ENCODE measurements around the gene SGTB. TPM values are rescaled to one million over a fixed set of nuclear protein-coding genes. Genes with fewer than 3 reads are reported as not detected.
A peak's percentile ranks its signal among the peaks of the same experiment; 100 is the strongest.
"Not testable (repeated sequence)": the region's sequence is repeated elsewhere in the genome, so short reads cannot be mapped to it uniquely, and the experiment has no call there.

The SGTB gene
- total and polyA plus RNA-seq, 10 donors = 2.0 to 16.3 (median 13.0) TPM

GRCh38 chr5:65695162-65695755 is 26.6 kb downstream of the SGTB start:
- Histone ChIP-seq H3K36me3 (peaks cover 0 to 82% (median 12%) of the 10 kb centered on the region in 6 donors), H3K27me3 (replicated peaks in 1 of 7) (no peaks in the 10 kb centered on the region), H3K4me3 (no peak overlapping the region), H3K4me1 (peaks cover 0 to 4% (median 0%) of the 10 kb centered on the region in 6 donors), H3K9me3 (no peaks in the 10 kb centered on the region), H3K27ac (no peak overlapping the region)
- no peak for TF ChIP-seq POLR2A (IDR thresholded peaks at IDR 0.05)
- no peak for TF ChIP-seq CTCF (IDR thresholded peaks at IDR 0.05 in 8 of 11, conservative IDR thresholded peaks at IDR 0.05 in 3 of 11)
- no peak for TF ChIP-seq POLR2AphosphoS5 (IDR thresholded peaks at IDR 0.05)
- DNase-seq = no peak
- intact Hi-C loops (cut with DNase I; ENCODE audit: low total_unique reads) = no loop called here
- 71 to 81% (median 75%) methylated on average over 4 of the region's 4 CpGs for WGBS, 5 donors

- intact Hi-C loops (cut with DNase I; ENCODE audit: low total_unique reads) = no loop called here
- H3K36me3 ChIP-seq = peaks cover 0 to 80% (median 7%) of the 10 kb centered on the region in 6 donors
- H3K4me3 ChIP-seq = no peak overlapping the region
- TF ChIP-seq POLR2AphosphoS5 (IDR thresholded peaks at IDR 0.05) = no peak
- peak in 1 of 11 experiments; percentile 18 for TF ChIP-seq CTCF (IDR thresholded peaks at IDR 0.05 in 8 of 11, conservative IDR thresholded peaks at IDR 0.05 in 3 of 11)
- no peaks in the 10 kb centered on the region for H3K27me3 ChIP-seq (replicated peaks in 1 of 7)
- DNase-seq = no peak
- no peak overlapping the region for H3K27ac ChIP-seq
- no peaks in the 10 kb centered on the region for H3K9me3 ChIP-seq
- H3K4me1 ChIP-seq = peaks cover 0 to 3% (median 0%) of the 10 kb centered on the region in 6 donors
- 79 to 91% (median 87%) methylated on average over 2 of the region's 2 CpGs for WGBS, 5 donors
Measured at GRCh38 chr5:65693121-65693520, 28.8 kb downstream of the SGTB start.

GRCh38 chr5:65682148-65682547 is 39.8 kb downstream of the SGTB start:
- Histone ChIP-seq H3K9me3 (no peaks in the 10 kb centered on the region), H3K4me1 (no peaks in the 10 kb centered on the region), H3K27ac (no peak overlapping the region), H3K27me3 (replicated peaks in 1 of 7) (no peaks in the 10 kb centered on the region), H3K4me3 (no peak overlapping the region), H3K36me3 (peaks cover 0 to 82% (median 42%) of the 10 kb centered on the region in 6 donors)
- intact Hi-C loops (cut with DNase I; ENCODE audit: low total_unique reads) = no loop called here
- DNase-seq = no peak
- WGBS, 5 donors = 90 to 96% (median 92%) methylated on average over 3 of the region's 3 CpGs
- TF ChIP-seq POLR2AphosphoS5 (IDR thresholded peaks at IDR 0.05) (no peak), POLR2A (IDR thresholded peaks at IDR 0.05) (no peak), CTCF (IDR thresholded peaks at IDR 0.05 in 8 of 11, conservative IDR thresholded peaks at IDR 0.05 in 3 of 11) (no peak)

GRCh38 chr5:65676056-65676455 is 45.9 kb downstream of the SGTB start:
- 47 to 79% (median 72%) methylated on average over 3 of the region's 3 CpGs for WGBS, 5 donors
- intact Hi-C loops (cut with DNase I; ENCODE audit: low total_unique reads); H3K27me3 ChIP-seq (replicated peaks in 1 of 7); H3K9me3 ChIP-seq; DNase-seq; H3K4me3 ChIP-seq: not testable (repeated sequence)
- H3K27ac ChIP-seq = peak overlapping the region in 4 of 8 donors; percentile 9 to 64 (median 29)
- peaks cover 0 to 83% (median 28%) of the 10 kb centered on the region in 6 donors for H3K36me3 ChIP-seq
- H3K4me1 ChIP-seq = peaks cover 0 to 11% (median 0%) of the 10 kb centered on the region in 6 donors
